ENCODE results near the gene CCDC40.

DNA sequence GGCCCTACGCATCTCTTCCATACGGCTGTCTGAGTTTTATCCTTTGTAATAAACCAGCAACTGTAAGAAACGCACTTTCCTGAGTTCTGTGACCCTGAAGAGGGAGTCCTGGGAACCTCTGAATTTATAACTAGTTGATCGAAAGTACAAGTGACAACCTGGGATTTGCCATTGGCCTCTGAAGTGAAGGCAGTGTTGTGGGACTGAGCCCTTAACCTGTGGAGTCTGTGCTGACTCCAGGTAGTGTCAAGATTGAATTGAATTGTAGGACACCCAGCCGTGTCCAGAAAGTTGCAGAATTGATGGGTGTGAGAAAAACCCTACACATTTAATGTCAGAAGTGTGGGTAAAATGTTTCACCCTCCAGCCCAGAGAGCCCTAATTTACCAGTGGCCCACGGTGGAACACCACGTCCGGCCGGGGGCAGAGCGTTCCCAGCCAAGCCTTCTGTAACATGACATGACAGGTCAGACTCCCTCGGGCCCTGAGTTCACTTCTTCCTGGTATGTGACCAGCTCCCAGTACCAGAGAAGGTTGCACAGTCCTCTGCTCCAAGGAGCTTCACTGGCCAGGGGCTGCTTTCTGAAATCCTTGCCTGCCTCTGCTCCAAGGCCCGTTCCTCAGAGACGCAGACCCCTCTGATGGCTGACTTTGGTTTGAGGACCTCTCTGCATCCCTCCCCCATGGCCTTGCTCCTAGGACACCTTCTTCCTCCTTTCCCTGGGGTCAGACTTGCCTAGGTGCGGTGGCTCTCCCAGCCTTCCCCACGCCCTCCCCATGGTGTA lies 66.4 kb downstream of the CCDC40 start:
- no peak for TF ChIP-seq POLR2AphosphoS5 (IDR thresholded peaks at IDR 0.05)
- TF ChIP-seq POLR2A (IDR thresholded peaks at IDR 0.05): no peak
- no peak for TF ChIP-seq CTCF (IDR thresholded peaks at IDR 0.05)
